Spleen (tissue), 11 donors: ENCODE results near the gene DGKH. TPM values are rescaled to one million over a fixed set of nuclear protein-coding genes. Genes with fewer than 3 reads are reported as not detected.

Source experiments
- DNase-seq: peaks from one replicate; pipeline ENCODE4 v3.0.0-alpha.2; 2020
- H3K27ac ChIP-seq, 8 donors: fragments of 200-600 bp; sonication (generic) in 7 of 8; 1 replicate in 4 of 8; 2 replicates in 4 of 8; pipeline versions ENCODE4 v1.5.0 to v1.8.0; 2016 to 2021; ENCODE audit warnings: inconsistent platforms in 4 of 8, mild to moderate bottlenecking in 4 of 8, moderate library complexity in 1 of 8
- H3K27me3 ChIP-seq, 7 donors: fragments of 200-600 bp; sonication (generic) in 6 of 7; replicated peaks in 1 of 7; 1 replicate in 4 of 7; 2 replicates in 3 of 7; pipeline versions ENCODE4 v1.5.0 to v1.8.0; 2016 to 2021; ENCODE audit warnings: inconsistent platforms in 3 of 7, mild to moderate bottlenecking in 1 of 7
- H3K36me3 ChIP-seq, 6 donors: fragments of 200-600 bp; sonication (generic) in 5 of 6; 1 replicate in 4 of 6; 2 replicates in 2 of 6; pipeline versions ENCODE4 v1.5.0 to v1.8.0; 2016 to 2021; ENCODE audit warnings: inconsistent platforms in 2 of 6
- H3K4me1 ChIP-seq, 6 donors: fragments of 200-600 bp; sonication (generic) in 5 of 6; 1 replicate in 3 of 6; 2 replicates in 3 of 6; pipeline versions ENCODE4 v1.5.0 to v1.8.0; 2016 to 2021; ENCODE audit warnings: inconsistent platforms in 3 of 6
- H3K4me3 ChIP-seq, 8 donors: fragments of 200-600 bp; sonication (generic) in 7 of 8; 1 replicate in 4 of 8; 2 replicates in 4 of 8; pipeline versions ENCODE4 v1.5.0 to v1.8.0; 2016 to 2021; ENCODE audit warnings: inconsistent platforms in 4 of 8, mild to moderate bottlenecking in 4 of 8, moderate library complexity in 2 of 8
- H3K9me3 ChIP-seq, 8 donors: fragments of 200-600 bp; sonication (generic) in 7 of 8; 1 replicate in 4 of 8; 2 replicates in 4 of 8; pipeline versions ENCODE4 v1.5.0 to v1.8.0; 2016 to 2021; ENCODE audit warnings: inconsistent platforms in 4 of 8
- POLR2A ChIP-seq, 3 donors: fragments of 450-650 bp; IDR thresholded peaks; one replicate each; pipeline ENCODE4 v1.5.1; 2017; ENCODE audit warnings: antibody characterized with exemption in 3 of 3, mild to moderate bottlenecking in 1 of 3
- POLR2AphosphoS5 ChIP-seq, 3 donors: sonication (generic); formaldehyde crosslinking; IDR thresholded peaks; one replicate each; pipeline ENCODE4 v1.5.1; 2017; ENCODE audit warnings: antibody characterized with exemption in 3 of 3
- WGBS, 5 donors: extraction: QIAGEN DNeasy Blood & Tissue Kit in 3 of 5; methylation state at CpG; one replicate each; pipeline versions ENCODE4 v1.1.5 to v1.1.7; 2013 to 2018; 5-methylcytosine and 5-hydroxymethylcytosine counted together
- intact Hi-C: fragments of 100-400 bp; cut with DNase I; formaldehyde crosslinking; loops from one replicate; pipeline ENCODE4 v1.15.0; 2023; ENCODE audit warnings: low total_unique reads
- polyA plus RNA-seq, 3 donors: library from polyadenylated mRNA; stranded (reverse); fragments of 200-250 nt; gene quantifications; one replicate each; pipeline ENCODE4 v1.2.1, GENCODE V29; 2013
- total RNA-seq, 7 donors: library from RNA; depleted of rRNA in 3 of 7; stranded (reverse); fragments of >200 nt in 3 of 7; fragmentation: NEBNext Ultra II Directional in 4 of 7; extraction: Animal tissue kit (Norgen Biotek cat#: 25700) in 4 of 7; gene quantifications; one replicate each; pipeline versions ENCODE4 v1.1.0 to v1.2.1, GENCODE V29; 2016 to 2021
- TF ChIP-seq, protein P1 (sequence below), 11 experiments: fragments of 200-600 bp in 7 of 11; fragments of 450-650 bp in 4 of 11; sonication (generic) in 4 of 11; IDR thresholded peaks in 8 of 11; conservative IDR thresholded peaks in 3 of 11; 1 replicate in 7 of 11; 2 replicates in 4 of 11; pipeline versions ENCODE4 v1.4.0 to v1.8.0; 2016 to 2021; ENCODE audit warnings: antibody characterized with exemption in 11 of 11, inconsistent platforms in 4 of 11, mild to moderate bottlenecking in 1 of 11
- donor health status: healthy with polysubstance abuse.
- donor health status: DM: no; HTN: no; CAD: no; lungs with moderate emphysema.
- donor health status: DM: no; HTN: no; CAD: no.
- donor health status: Bipolar disorder and iron deficiency.
- donor health status: healthy.
- donor health status: DM: no; HTN: no; CAD: no.
- donor health status: DM: yes; HTN: yes; CAD: no.

The DGKH gene
- total and polyA plus RNA-seq, 10 donors, result 0.52 to 15.3 (median 10.8) TPM

DNA sequence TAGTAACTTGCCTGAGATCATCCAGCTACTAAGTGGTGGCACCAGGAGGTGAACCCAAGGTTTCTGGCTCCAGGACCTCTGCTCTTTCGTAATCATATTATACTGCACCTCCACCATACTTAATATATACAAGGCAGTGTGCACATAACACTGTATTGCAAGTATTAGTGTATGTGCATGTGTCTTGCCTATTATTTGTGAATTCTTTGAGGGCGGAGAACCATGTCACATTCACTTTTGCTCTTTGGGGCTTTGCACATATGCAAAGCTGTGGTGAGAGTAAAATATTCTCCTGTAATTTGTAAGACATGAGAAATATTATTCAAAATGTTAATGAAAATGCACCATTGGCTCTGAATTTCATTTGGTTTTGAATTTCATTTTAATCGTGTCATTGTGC, 78.6 kb downstream of the DGKH start:
- no peak for TF ChIP-seq POLR2A (IDR thresholded peaks at IDR 0.05)
- TF ChIP-seq POLR2AphosphoS5 (IDR thresholded peaks at IDR 0.05), result no peak
- TF ChIP-seq, protein P1, sequence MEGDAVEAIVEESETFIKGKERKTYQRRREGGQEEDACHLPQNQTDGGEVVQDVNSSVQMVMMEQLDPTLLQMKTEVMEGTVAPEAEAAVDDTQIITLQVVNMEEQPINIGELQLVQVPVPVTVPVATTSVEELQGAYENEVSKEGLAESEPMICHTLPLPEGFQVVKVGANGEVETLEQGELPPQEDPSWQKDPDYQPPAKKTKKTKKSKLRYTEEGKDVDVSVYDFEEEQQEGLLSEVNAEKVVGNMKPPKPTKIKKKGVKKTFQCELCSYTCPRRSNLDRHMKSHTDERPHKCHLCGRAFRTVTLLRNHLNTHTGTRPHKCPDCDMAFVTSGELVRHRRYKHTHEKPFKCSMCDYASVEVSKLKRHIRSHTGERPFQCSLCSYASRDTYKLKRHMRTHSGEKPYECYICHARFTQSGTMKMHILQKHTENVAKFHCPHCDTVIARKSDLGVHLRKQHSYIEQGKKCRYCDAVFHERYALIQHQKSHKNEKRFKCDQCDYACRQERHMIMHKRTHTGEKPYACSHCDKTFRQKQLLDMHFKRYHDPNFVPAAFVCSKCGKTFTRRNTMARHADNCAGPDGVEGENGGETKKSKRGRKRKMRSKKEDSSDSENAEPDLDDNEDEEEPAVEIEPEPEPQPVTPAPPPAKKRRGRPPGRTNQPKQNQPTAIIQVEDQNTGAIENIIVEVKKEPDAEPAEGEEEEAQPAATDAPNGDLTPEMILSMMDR (IDR thresholded peaks at IDR 0.05 in 8 of 11, conservative IDR thresholded peaks at IDR 0.05 in 3 of 11), result no peak
- no peak for DNase-seq
- WGBS, 5 donors, result 79 to 96% (median 95%) methylated on average over 3 of the region's 3 CpGs
- Histone ChIP-seq H3K27ac (no peak overlapping the region), H3K27me3 (no peaks in the 10 kb centered on the region), H3K36me3 (peaks cover 0 to 37% (median 5%) of the 10 kb centered on the region in 6 donors), H3K9me3 (peaks cover 0 to 3% (median 0%) of the 10 kb centered on the region in 8 donors), H3K4me1 (no peaks in the 10 kb centered on the region), H3K4me3 (no peak overlapping the region)
- intact Hi-C loops, result no loop called here

DNA sequence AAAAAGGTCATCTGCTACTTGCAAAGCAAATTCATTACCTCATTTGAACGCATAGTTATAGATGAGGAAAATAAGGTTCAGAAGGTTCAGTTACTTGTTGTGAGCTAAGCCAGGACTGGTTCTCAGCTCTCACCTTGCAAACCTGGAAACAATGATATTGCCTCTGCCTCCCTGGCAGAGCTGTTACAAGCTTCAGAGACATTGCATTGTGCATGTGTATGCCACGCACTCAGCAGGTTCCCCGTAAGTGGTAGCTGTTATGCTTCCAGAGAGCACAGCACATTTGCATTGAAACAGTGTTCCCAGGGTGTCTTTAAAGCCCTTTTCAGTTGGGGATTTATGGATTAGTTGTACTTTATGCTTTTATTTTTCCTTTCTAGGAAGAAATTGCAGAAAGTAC, 80.6 kb downstream of the DGKH start:
- Histone ChIP-seq H3K4me1 (no peaks in the 10 kb centered on the region), H3K4me3 (no peak overlapping the region), H3K27me3 (no peaks in the 10 kb centered on the region), H3K9me3 (no peaks in the 10 kb centered on the region), H3K27ac (no peak overlapping the region), H3K36me3 (peaks cover 0 to 37% (median 5%) of the 10 kb centered on the region in 6 donors)
- DNase-seq, result no peak
- TF ChIP-seq POLR2A (IDR thresholded peaks at IDR 0.05), result no peak
- 78 to 98% (median 83%) methylated on average over 3 of the region's 3 CpGs for WGBS, 5 donors
- intact Hi-C loops, result no loop called here

DNA sequence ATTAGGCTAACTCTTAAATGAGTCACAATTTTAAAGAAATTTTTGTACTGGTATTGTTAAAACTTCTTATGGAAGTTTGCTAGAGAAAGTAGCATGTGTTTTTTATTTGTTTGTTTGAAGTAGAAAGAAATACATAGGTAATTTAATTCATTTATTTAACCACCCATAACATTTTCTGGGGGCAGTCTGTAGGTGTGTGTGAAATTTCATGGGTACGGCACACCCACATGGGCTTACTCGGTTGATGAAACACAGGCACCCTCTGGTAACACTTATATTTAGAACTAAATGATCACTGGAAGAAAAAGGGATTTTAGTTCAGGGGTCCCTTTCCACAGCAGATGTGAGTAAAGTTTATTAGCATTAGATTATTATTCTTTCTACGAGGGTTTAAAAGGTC, 88.1 kb downstream of the DGKH start:
- H3K27ac ChIP-seq, result no peak overlapping the region
- H3K4me3 ChIP-seq, result no peak overlapping the region

DNA sequence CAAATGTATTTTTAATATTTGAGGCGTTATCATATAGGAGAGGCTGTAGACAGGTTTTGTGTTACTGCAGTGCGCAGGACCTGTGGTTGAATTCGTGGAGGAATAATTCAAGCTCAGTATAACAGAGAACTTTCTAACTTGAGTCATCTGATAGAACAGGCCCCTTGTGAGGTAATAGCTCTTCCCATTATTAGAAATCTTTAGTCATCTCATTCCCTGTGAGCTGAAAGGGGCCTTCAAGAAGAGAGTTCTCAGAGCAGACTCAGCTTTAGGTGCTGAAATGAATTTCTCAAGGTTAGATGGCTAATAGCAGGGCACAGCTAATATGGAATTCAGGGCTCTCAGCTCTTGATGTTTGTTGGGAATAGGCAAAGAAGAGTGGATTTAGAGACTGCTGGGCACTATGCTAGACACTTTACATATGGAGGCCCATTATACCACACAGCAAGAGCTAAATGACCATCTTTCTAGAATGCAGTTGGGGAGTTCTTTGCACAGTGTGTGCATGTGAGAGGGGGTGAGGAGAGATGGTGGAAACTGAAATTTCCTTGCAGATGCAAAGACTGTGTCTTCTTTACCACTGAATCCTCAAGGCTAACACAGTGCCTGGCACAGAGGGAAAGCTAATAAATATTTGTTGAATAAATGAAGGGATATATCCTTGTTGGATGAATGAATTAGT, 89.5 kb downstream of the DGKH start:
- DNase-seq, result no peak
- Histone ChIP-seq H3K36me3 (no peaks in the 10 kb centered on the region), H3K4me3 (no peak overlapping the region), H3K27ac (no peak overlapping the region), H3K9me3 (peaks cover 0 to 7% (median 0%) of the 10 kb centered on the region in 8 donors), H3K27me3 (no peaks in the 10 kb centered on the region), H3K4me1 (no peaks in the 10 kb centered on the region)
- intact Hi-C loops, result no loop called here
- WGBS, 5 donors, result 79 to 90% (median 83%) methylated on average over 3 of the region's 3 CpGs
- TF ChIP-seq, protein P1 (IDR thresholded peaks at IDR 0.05 in 8 of 11, conservative IDR thresholded peaks at IDR 0.05 in 3 of 11), result no peak
- TF ChIP-seq POLR2AphosphoS5 (IDR thresholded peaks at IDR 0.05) (no peak), POLR2A (IDR thresholded peaks at IDR 0.05) (no peak)

More for the DNA sequence above, 88.1 kb downstream of the DGKH start:
- no peak for DNase-seq
- intact Hi-C loops, result no loop called here
- Histone ChIP-seq H3K36me3 (peaks cover 0 to 4% (median 0%) of the 10 kb centered on the region in 6 donors), H3K4me1 (no peaks in the 10 kb centered on the region), H3K9me3 (peaks cover 0 to 7% (median 0%) of the 10 kb centered on the region in 8 donors), H3K27me3 (no peaks in the 10 kb centered on the region)
- 87 to 96% (median 94%) methylated on average over 3 of the region's 3 CpGs for WGBS, 5 donors
- TF ChIP-seq POLR2AphosphoS5 (IDR thresholded peaks at IDR 0.05) (no peak), POLR2A (IDR thresholded peaks at IDR 0.05) (no peak)
- TF ChIP-seq, protein P1 (IDR thresholded peaks at IDR 0.05 in 8 of 11, conservative IDR thresholded peaks at IDR 0.05 in 3 of 11), result no peak
